GM18861 (cell line): Measurements from ENCODE around the gene INHBC.
"Not testable (repeated sequence)": the region's sequence is repeated elsewhere in the genome, so short reads cannot be mapped to it uniquely, and the experiment has no call there.

Experiments used
- ATAC-seq: cut with Tn5 transposase; IDR thresholded peaks from one replicate; pipeline ENCODE4 v1.9.1; 2021; ENCODE audit not compliant: unreplicated experiment

INHBC gene

DNA sequence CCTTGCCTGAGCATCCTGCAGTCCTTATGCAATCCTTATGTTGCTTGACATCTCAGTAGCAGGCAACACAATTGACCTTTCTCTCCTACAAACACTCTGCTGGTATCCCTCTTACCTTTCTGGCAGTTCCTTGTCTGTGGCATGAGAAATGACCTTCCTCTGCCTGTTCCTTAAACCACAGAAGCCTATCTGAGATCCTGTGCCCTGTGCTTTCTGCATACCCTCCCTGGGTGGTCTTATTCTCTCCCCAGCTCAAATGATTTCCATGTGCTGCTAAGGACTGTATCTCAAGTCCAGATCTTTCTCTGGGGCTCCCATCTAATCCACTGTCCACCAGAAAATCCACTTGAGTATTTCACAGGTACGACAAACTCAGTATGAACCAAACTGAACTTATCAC, 47.1 kb downstream of the INHBC start:
- no peak for ATAC-seq

DNA sequence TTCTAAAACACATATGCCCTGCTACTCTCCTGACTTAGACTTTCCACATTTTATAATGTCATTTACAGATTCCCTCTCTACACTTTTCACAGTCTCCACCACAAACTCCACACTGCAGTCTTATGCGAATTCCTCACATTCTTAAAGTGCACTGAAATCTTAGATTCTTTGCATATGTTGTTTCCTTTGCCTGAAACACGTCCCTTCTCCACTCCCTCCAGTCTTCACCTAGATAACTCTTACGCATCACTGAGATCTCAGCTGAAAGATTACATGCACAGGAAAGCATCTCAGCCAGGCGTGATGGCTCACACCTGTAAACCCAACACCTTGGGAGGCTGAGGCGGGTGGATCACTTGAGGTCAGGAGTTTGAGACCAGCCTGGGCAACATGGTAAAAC, 48.9 kb downstream of the INHBC start:
- no peak for ATAC-seq

DNA sequence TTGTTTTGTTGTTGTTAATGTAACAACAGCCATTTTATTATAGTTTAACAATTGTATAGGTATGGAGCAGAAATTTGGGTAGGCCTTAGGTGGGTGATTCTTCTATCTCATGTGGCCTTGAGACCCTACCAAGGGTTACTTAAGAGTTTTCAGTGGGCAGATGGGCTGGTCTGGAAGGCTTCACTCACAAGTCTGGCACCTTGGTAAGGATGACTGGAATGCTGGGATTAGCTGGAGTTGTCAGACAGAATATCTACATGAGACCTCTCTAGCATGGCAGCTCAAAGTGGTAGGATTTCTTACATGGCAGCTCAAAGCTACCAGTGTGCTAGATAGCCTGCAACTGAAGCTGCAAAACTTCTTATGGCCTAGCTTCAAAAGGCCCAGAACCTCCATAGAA, 51.1 kb downstream of the INHBC start:
- ATAC-seq: no peak

DNA sequence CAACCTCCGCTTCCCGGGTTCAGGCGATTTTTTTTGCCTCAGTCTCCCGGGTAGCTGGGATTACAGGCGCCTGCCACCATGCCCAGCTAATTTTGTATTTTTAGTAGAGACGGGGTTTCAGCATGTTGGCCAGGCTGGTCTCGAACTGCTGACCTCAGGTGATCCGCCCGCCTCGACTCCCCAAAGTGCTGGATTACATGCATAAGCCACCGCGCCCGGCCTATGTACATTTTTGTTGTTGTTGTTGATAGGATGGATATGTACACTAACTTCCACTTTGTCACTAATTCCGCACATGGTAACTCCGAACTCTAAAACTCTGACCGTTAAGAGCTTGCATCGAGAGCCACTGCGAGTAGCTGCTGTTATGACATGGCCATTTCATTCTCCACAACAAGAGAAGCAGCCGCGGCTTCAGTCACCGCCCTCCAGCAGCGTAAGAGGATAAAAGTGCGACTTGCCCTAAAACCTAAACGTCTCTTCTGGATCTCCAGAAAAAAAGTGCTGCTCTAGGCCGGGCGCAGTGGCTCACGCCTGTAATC, 52.5 kb downstream of the INHBC start:
- ATAC-seq: no peak

DNA sequence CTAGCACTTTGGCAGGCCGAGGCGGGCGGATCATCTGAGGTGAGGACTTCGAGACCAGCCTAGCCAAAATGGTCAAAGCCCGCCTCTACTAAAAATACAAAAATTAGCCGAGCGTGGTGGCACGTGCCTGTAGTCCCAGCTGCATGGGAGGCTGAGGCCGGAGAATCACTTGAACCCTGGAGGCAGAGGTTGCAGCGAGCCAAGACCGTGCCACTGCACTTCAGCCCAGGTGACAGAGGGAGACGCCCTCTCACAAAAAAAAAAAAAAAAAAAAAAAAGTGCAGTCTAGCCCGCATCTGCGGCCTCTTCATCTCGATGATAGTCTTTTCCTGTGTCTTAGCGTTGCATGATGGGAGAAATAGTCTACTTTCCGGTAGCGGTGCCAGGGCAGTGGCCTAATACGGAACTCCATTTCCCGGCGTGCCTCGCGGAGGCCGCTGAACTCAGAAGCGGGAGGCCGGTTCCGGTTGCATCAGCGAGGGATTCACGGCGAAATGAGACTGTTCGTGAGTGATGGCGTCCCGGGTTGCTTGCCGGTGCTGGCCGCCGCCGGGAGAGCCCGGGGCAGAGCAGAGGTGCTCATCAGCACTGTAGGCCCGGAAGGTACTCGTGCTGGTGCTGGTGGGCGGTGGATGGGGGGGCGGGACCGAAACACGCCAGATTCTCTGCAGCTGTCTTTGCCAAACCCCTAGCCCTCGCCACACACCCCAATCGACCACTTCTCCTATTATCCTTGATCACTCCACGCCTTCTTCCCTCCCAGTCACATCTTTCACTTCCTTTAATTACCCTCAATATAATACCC, 53.2 kb downstream of the INHBC start, which contains the start of gene MARS1:
Gene MARS1 (plus strand): TSS at position 472 of the 805 bp plus-strand sequence. CDS start 23 bp downstream, at position 495.
- peak; percentile 97 for ATAC-seq

DNA sequence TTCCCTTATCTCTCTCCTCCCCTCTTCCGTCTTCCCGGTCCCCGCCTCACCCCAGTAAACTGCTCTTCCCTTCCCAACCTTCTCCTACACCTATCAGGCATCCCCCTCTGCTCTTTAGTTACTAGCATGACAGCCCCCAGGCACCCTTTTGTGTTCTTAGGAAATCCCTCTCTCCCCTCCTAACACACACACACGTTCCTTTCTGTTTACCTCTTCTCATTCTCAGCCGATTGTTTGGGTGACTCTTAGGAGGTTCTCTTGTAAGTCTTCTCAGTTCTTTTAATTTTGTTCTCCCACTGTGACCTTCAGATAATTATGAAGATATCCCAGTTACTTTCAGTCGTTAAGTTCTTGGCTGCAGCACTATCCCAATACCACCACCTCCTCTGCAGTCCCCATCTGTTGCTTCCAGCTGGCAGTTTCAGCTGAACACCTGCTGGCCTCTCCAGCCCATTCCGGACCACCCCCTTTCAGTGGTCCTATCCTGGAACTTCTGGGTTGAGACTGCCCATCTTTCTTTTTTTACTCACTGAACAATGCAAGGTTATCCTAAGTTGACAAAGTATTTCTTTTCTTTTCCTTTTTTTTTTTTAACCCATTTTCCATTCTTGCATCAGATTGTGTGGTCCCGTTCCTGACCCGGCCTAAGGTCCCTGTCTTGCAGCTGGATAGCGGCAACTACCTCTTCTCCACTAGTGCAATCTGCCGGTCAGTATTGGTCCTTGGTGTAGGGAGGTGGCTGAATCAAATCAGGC, 54.0 kb downstream of the INHBC start:
- no peak for ATAC-seq

DNA sequence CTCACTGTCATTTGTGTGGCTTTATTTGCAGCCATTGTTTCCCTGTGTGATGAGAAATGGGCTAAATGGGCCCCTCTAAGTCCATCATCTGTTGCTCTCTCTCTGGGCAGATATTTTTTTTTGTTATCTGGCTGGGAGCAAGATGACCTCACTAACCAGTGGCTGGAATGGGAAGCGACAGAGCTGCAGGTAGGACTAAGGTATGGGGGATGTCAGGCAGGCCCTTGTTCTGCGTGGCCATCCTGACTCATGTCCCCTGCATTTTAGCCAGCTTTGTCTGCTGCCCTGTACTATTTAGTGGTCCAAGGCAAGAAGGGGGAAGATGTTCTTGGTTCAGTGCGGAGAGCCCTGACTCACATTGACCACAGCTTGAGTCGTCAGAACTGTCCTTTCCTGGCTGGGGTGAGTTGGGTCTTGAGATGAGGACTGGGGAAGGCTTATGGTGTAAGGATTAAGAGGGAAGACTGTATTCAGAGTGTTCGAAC, 54.6 kb downstream of the INHBC start:
- no peak for ATAC-seq

DNA sequence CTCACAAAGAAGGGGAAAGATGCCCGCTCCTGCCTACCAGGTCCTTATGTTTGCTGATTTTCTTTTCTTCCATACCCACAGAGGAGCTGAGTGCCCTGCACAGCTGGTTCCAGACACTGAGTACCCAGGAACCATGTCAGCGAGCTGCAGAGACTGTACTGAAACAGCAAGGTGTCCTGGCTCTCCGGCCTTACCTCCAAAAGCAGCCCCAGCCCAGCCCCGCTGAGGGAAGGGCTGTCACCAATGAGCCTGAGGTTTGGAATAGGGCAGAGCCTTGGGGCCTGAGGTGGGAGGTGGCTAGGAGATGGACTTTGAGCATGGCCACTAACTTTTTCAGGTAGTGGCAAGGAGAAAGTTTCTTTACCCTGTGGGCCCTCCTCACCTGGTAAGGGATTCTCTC, 55.5 kb downstream of the INHBC start:
- ATAC-seq: no peak

DNA sequence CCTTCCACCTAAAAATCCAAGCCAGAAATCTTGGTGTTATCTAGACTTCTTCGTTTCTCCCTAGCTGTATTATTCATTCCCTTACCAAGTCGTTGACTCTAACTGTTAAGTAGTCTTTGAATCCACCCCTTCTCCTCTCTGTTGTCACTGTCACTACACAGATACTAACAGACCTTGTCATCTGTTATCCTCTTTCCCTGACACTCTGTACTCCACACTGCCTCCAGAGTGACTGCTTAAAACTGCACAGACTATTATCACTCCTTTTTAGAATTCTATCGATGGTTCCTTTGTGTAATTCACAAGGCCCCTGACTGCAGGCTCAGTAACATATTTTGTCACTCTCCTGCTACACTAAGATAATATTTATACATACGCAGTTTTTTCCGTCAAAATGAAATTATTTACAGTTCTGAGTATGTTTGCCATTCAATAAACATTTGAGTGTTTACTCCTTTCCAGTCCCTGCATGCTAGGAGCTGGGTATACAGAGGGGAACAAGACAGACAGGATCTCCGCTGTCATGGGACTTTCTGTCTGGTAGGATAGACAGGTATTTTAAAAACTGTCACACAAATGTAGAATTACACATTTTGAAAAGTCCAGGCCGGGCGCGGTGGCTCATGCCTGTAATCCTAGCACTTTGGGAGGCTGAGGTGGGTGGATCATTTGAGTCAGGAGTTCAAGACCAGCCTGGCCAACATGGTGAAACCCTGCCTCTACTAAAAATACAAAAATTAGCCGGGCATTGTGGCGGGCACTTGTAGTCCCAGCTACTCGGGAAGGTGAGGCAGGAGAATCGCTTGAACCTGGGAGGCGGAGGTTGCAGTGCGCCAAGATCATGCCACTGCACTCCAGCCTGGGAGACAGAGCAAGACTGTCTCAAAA, 57.1 kb downstream of the INHBC start:
- ATAC-seq: no peak

DNA sequence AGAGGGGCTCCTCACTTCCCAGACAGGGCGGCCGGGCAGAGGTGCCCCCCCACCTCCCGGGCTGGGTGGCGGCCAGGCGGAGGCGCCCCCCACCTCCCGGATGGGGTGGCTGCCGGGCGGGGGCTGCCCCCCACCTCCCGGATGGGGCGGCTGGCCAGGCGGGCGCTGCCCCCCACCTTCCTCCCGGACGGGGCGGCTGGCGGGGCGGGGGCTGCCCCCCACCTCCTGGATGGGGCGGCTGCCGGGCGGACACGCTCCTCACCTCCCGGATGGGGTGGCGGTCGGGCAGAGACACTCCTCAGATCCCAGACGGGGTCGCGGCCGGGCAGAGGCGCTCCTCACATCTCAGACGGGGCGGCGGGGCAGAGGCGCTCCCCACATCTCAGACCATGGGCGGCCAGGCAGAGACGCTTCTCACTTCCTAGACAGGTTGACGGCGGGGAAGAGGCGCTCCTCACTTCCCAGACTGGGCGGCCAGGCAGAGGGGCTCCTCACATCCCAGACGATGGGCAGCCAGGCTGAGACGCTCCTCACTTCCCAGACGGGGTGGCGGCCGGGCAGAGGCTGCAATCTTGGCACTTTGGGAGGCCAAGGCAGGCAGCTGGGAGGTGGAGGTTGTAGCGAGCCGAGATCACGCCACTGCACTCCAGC, 60.6 kb downstream of the INHBC start:
- ATAC-seq: not testable (repeated sequence)

DNA sequence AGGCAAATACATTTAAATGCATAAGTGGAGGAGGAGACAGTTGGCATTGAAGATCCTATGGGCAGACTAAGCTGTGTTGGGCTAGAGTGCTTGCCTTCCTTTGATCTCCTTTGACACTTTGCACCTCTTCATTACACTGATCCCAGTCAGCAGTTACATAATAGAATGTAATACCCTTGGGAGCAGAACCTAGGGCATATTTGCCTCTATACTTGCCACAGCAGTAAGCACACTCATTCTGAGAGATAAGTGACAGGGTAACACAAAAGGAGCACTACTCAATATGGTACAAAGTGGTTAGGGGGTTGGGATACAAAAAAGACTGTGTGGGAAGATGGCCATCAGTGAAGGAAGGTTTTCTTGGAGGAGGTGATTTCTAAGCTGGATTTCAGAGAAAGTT, 62.2 kb downstream of the INHBC start:
- no peak for ATAC-seq

DNA sequence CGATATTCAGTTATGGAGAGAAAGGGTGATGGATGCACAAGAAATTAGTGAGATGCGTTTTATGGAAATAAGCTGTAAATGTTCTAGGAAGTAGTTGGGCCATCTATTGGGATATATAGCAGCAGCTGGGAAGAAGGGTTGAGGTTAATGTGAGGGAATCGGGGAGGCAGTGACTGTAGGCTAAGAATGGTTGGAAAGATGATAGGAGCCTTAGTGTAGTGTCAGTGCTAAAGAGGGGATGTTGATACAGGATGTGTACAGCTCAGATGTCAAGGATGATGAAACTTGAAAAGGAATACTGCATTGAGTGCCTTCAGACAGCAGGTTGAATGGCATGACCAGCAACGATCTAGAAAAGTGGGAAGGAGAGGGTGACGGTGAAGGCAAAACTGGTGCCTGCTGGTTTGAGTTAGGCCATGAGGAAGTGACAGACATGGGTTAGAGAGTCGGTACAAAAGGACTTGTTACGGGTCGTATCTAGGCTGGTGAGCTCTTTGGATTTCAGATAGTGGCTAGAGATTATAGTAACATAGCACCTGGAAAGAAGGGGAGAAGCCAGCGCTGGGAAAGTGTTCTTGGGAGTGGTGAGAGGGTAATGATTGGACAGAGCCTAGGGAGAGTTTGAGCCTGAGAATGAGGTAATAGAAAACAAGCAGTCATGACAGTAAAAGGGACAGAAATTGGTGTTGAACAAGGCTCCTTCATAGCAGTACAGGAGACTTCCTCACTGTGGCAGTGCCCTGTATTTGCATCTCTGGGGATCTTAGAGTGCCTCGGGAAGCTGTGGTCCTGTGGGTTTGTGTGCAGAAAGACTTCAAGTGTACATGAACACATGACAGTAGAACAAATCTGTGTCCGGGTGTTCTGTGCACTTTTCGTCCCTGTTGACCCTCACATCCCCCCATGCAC, 62.9 kb downstream of the INHBC start:
- ATAC-seq: no peak

DNA sequence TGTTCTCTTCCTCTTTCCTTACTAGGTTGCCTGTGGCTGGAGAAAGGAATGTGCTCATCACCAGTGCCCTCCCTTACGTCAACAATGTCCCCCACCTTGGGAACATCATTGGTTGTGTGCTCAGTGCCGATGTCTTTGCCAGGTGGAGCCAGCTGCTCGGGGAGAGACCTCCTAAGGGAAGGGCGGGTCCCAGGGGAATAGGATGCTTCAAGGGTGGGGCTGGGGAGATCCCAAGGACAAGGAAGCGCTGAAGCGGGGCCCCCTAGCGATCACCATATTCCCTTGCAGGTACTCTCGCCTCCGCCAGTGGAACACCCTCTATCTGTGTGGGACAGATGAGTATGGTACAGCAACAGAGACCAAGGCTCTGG, 63.5 kb downstream of the INHBC start:
- no peak for ATAC-seq

DNA sequence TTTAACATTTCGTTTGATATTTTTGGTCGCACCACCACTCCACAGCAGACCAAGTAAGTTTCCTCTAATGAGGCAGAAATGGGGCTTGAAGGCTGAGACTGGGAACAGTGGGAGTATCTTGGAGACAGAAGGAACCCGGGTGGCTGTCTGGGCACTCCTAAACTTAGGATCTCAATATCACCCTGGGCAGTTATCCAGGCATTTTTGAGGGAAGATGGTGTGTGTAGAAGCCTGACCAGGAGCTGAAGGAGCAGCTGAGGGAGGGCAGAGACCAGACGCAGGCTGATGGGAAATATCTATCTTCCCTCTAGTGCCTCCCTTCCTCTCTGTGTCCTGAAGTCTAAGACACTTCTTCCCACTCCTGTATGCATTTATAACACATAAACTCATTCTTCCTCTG, 64.0 kb downstream of the INHBC start:
- ATAC-seq: no peak

DNA sequence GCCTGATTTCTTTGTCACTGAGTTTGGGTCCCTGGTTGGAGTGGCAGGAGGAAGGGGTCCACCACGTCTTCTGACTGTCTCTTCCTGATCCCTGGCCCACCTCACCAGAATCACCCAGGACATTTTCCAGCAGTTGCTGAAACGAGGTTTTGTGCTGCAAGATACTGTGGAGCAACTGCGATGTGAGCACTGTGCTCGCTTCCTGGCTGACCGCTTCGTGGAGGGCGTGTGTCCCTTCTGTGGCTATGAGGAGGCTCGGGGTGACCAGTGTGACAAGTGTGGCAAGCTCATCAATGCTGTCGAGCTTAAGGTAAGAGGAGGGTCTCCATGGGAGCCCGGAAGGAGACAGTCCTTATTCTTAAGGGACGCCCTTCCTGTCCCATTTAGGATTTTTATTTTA, 65.6 kb downstream of the INHBC start:
- ATAC-seq: no peak
